ENCODE data around the gene PACSIN1.
A peak's percentile ranks its signal among the peaks of the same experiment; 100 is the strongest.

Gene PACSIN1

GRCh38 chr6:34424200-34425131, 41.4 kb upstream of the PACSIN1 start:
- Histone ChIP-seq H3K27me3 (ENCODE audit: control insufficient read depth in 1 of 2, insufficient read depth in 1 of 2, low read length in 2 of 2) (no peaks in the 10 kb centered on the region), H3K36me3 (ENCODE audit: control insufficient read depth in 1 of 2, insufficient read depth in 2 of 2, low read depth in 1 of 2, low read length in 2 of 2) (peaks cover 47 to 54% of the 10 kb centered on the region in 2 experiments), H3K23ac (ENCODE audit: low read length in 2 of 2) (peak overlapping the region in 1 of 2 experiments; percentile 59), H3K4ac (ENCODE audit: low read depth in 1 of 2, low read length in 2 of 2) (no peak overlapping the region), H3K4me3 (ENCODE audit: insufficient read depth in 1 of 2, low read depth in 1 of 2, low read length in 2 of 2) (peak overlapping the region; percentile 23 to 95), H3K79me1 (replicated peaks; ENCODE audit: low read length, poor library complexity, severe bottlenecking) (peaks cover 12% of the 10 kb centered on the region), H3K18ac (ENCODE audit: low read depth in 1 of 2, low read length in 2 of 2) (peak overlapping the region in 1 of 2 experiments; percentile 16), H2BK15ac (ENCODE audit: low read depth, poor library complexity, severe bottlenecking) (no peak overlapping the region), H3K27ac (ENCODE audit: low read length, poor library complexity, severe bottlenecking) (no peak overlapping the region), H3K9me3 (ENCODE audit: control insufficient read depth, low read length) (no peaks in the 10 kb centered on the region), H3K4me2 (ENCODE audit: low read length, poor library complexity, severe bottlenecking) (peak overlapping the region; percentile 79), H3K14ac (ENCODE audit: low read length in 2 of 2) (peak overlapping the region in 1 of 2 experiments; percentile 94), H2BK5ac (ENCODE audit: low read depth, low read length, poor library complexity, severe bottlenecking) (no peak overlapping the region), H3K4me1 (ENCODE audit: control insufficient read depth, insufficient read depth, low read depth, low read length) (peaks cover 9% of the 10 kb centered on the region), H2AFZ (ENCODE audit: low read depth, low read length) (no peak overlapping the region), H2BK120ac (ENCODE audit: low read depth, low read length) (no peak overlapping the region), H3K9ac (ENCODE audit: low read length) (peak overlapping the region; percentile 98), H2AK5ac (ENCODE audit: low read length, severe bottlenecking) (peak overlapping the region; percentile 61), H4K91ac (ENCODE audit: low read length) (no peak overlapping the region), H2BK12ac (ENCODE audit: low read length in 2 of 2) (no peak overlapping the region), H4K8ac (ENCODE audit: low read length) (no peak overlapping the region)
- DNase-seq = no peak
- WGBS = 84% methylated on average over 15 of the region's 19 CpGs

GRCh38 chr6:34425132-34425497, 40.8 kb upstream of the PACSIN1 start:
- H3K79me1 ChIP-seq (replicated peaks; ENCODE audit: low read length, poor library complexity, severe bottlenecking) = peaks cover 12% of the 10 kb centered on the region
- H2BK12ac ChIP-seq (ENCODE audit: low read length in 2 of 2) = no peak overlapping the region
- H3K27me3 ChIP-seq (ENCODE audit: control insufficient read depth in 1 of 2, insufficient read depth in 1 of 2, low read length in 2 of 2) = no peaks in the 10 kb centered on the region
- peaks cover 41 to 48% of the 10 kb centered on the region in 2 experiments for H3K36me3 ChIP-seq (ENCODE audit: control insufficient read depth in 1 of 2, insufficient read depth in 2 of 2, low read depth in 1 of 2, low read length in 2 of 2)
- H3K23ac ChIP-seq (ENCODE audit: low read length in 2 of 2) = peak overlapping the region in 1 of 2 experiments; percentile 98
- no peak overlapping the region for H2AFZ ChIP-seq (ENCODE audit: low read depth, low read length)
- H2BK15ac ChIP-seq (ENCODE audit: low read depth, poor library complexity, severe bottlenecking) = no peak overlapping the region
- H3K27ac ChIP-seq (ENCODE audit: low read length, poor library complexity, severe bottlenecking) = peak overlapping the region; percentile 83
- no peaks in the 10 kb centered on the region for H3K9me3 ChIP-seq (ENCODE audit: control insufficient read depth, low read length)
- H3K9ac ChIP-seq (ENCODE audit: low read length) = peak overlapping the region; percentile 98
- H3K14ac ChIP-seq (ENCODE audit: low read length in 2 of 2) = peak overlapping the region in 1 of 2 experiments; percentile 99
- peak overlapping the region; percentile 56 to 98 for H3K18ac ChIP-seq (ENCODE audit: low read depth in 1 of 2, low read length in 2 of 2)
- peak overlapping the region; percentile 6 for H2AK5ac ChIP-seq (ENCODE audit: low read length, severe bottlenecking)
- H2BK5ac ChIP-seq (ENCODE audit: low read depth, low read length, poor library complexity, severe bottlenecking) = no peak overlapping the region
- no peak overlapping the region for H4K8ac ChIP-seq (ENCODE audit: low read length)
- H4K91ac ChIP-seq (ENCODE audit: low read length) = peak overlapping the region; percentile 0
- 17% methylated on average over 9 of the region's 10 CpGs for WGBS
- DNase-seq = peak; percentile 30
- H2BK120ac ChIP-seq (ENCODE audit: low read depth, low read length) = no peak overlapping the region
- H3K4me1 ChIP-seq (ENCODE audit: control insufficient read depth, insufficient read depth, low read depth, low read length) = peaks cover 9% of the 10 kb centered on the region
- H3K4me3 ChIP-seq (ENCODE audit: insufficient read depth in 1 of 2, low read depth in 1 of 2, low read length in 2 of 2) = peak overlapping the region; percentile 78 to 95
- H3K4me2 ChIP-seq (ENCODE audit: low read length, poor library complexity, severe bottlenecking) = peak overlapping the region; percentile 79
- H3K4ac ChIP-seq (ENCODE audit: low read depth in 1 of 2, low read length in 2 of 2) = peak overlapping the region in 1 of 2 experiments; percentile 93

GRCh38 chr6:34425498-34426410, 40.1 kb upstream of the PACSIN1 start, which contains the start of gene RPS10:
Gene RPS10, minus strand, starts transcription at chr6:34426069. Its CDS starts 848 bp downstream, at chr6:34425221.
- Histone ChIP-seq H3K36me3 (ENCODE audit: control insufficient read depth in 1 of 2, insufficient read depth in 2 of 2, low read depth in 1 of 2, low read length in 2 of 2) (peaks cover 35 to 42% of the 10 kb centered on the region in 2 experiments), H3K23ac (ENCODE audit: low read length in 2 of 2) (peak within 1 kb of the TSS in 1 of 2 experiments; percentile 98), H2BK120ac (ENCODE audit: low read depth, low read length) (no peak within 1 kb of the TSS), H3K9me3 (ENCODE audit: control insufficient read depth, low read length) (no peaks in the 10 kb centered on the region), H3K4ac (ENCODE audit: low read depth in 1 of 2, low read length in 2 of 2) (peak within 1 kb of the TSS; percentile 42 to 93), H2BK15ac (ENCODE audit: low read depth, poor library complexity, severe bottlenecking) (no peak within 1 kb of the TSS), H3K4me2 (ENCODE audit: low read length, poor library complexity, severe bottlenecking) (peak within 1 kb of the TSS; percentile 79), H2BK12ac (ENCODE audit: low read length in 2 of 2) (no peak within 1 kb of the TSS), H3K4me1 (ENCODE audit: control insufficient read depth, insufficient read depth, low read depth, low read length) (peaks cover 9% of the 10 kb centered on the region), H4K8ac (ENCODE audit: low read length) (peak within 1 kb of the TSS; percentile 27), H3K27ac (ENCODE audit: low read length, poor library complexity, severe bottlenecking) (peak within 1 kb of the TSS; percentile 89), H3K4me3 (ENCODE audit: insufficient read depth in 1 of 2, low read depth in 1 of 2, low read length in 2 of 2) (peak within 1 kb of the TSS; percentile 78 to 95), H2BK5ac (ENCODE audit: low read depth, low read length, poor library complexity, severe bottlenecking) (peak within 1 kb of the TSS; percentile 93), H3K18ac (ENCODE audit: low read depth in 1 of 2, low read length in 2 of 2) (peak within 1 kb of the TSS; percentile 56 to 98), H3K14ac (ENCODE audit: low read length in 2 of 2) (peak within 1 kb of the TSS in 1 of 2 experiments; percentile 99), H3K9ac (ENCODE audit: low read length) (peak within 1 kb of the TSS; percentile 98), H4K91ac (ENCODE audit: low read length) (peak within 1 kb of the TSS; percentile 0), H3K79me1 (replicated peaks; ENCODE audit: low read length, poor library complexity, severe bottlenecking) (peaks cover 10% of the 10 kb centered on the region), H3K27me3 (ENCODE audit: control insufficient read depth in 1 of 2, insufficient read depth in 1 of 2, low read length in 2 of 2) (no peaks in the 10 kb centered on the region), H2AFZ (ENCODE audit: low read depth, low read length) (peak within 1 kb of the TSS; percentile 71), H2AK5ac (ENCODE audit: low read length, severe bottlenecking) (peak within 1 kb of the TSS; percentile 61)
- WGBS = 3% methylated on average over 45 of the region's 58 CpGs
- peak; percentile 95 for DNase-seq

Data from mesenchymal stem cell (in vitro differentiated cells and primary cell).